Measurements from ENCODE around the gene DGLUCY.

DGLUCY gene

GRCh38 chr14:91254461-91254860 is 140.6 kb downstream of the DGLUCY start:
- TF ChIP-seq CTCF (IDR thresholded peaks at IDR 0.05; ENCODE audit: low read depth, low read length): no peak
- DNase-seq (ENCODE audit: extremely low read depth, low read depth): no peak

GRCh38 chr14:91255026-91255695 is 141.3 kb downstream of the DGLUCY start:
- DNase-seq (ENCODE audit: extremely low read depth, low read depth): no peak
- no peak for TF ChIP-seq CTCF (IDR thresholded peaks at IDR 0.05; ENCODE audit: low read depth, low read length)

- TF ChIP-seq CTCF (IDR thresholded peaks at IDR 0.05; ENCODE audit: low read depth, low read length): no peak
- no peak for DNase-seq (ENCODE audit: extremely low read depth, low read depth)
Observed at GRCh38 chr14:91256661-91257060, 142.8 kb downstream of the DGLUCY start.

GRCh38 chr14:91257328-91258010 is 143.6 kb downstream of the DGLUCY start:
- DNase-seq (ENCODE audit: extremely low read depth, low read depth): no peak
- TF ChIP-seq CTCF (IDR thresholded peaks at IDR 0.05; ENCODE audit: low read depth, low read length): no peak

GRCh38 chr14:91258011-91258618 is 144.2 kb downstream of the DGLUCY start:
- no peak for DNase-seq (ENCODE audit: extremely low read depth, low read depth)
- TF ChIP-seq CTCF (IDR thresholded peaks at IDR 0.05; ENCODE audit: low read depth, low read length): no peak

GRCh38 chr14:91258876-91259275 is 145.0 kb downstream of the DGLUCY start:
- DNase-seq (ENCODE audit: extremely low read depth, low read depth): no peak
- TF ChIP-seq CTCF (IDR thresholded peaks at IDR 0.05; ENCODE audit: low read depth, low read length): no peak

- no peak for DNase-seq (ENCODE audit: extremely low read depth, low read depth)
- TF ChIP-seq CTCF (IDR thresholded peaks at IDR 0.05; ENCODE audit: low read depth, low read length): no peak
Observed at GRCh38 chr14:91261115-91261514, 147.2 kb downstream of the DGLUCY start.

All from AG09319 (cell line).